Measurements from ENCODE around the gene PNLIPRP3.

- TF ChIP-seq CTCF (IDR thresholded peaks at IDR 0.05) = no peak
- no peak for TF ChIP-seq ZFX (IDR thresholded peaks at IDR 0.05; ENCODE audit: borderline replicate concordance)
Observed at GRCh38 chr10:116466715-116467422, 39.2 kb downstream of the PNLIPRP3 start.
